Erythroblast (primary cell): Measurements from ENCODE around the gene CDH2.

Experiments used
- GATA1 ChIP-seq: IDR thresholded peaks from 2 replicates; pipeline ENCODE4 v1.6.1; 2011; ENCODE audit warnings: low read depth, mild to moderate bottlenecking, control low read depth, low read length, moderate library complexity
- POLR2A ChIP-seq: IDR thresholded peaks from 2 replicates; pipeline ENCODE4 v1.6.1; 2011; ENCODE audit warnings: mild to moderate bottlenecking, low read length

DNA sequence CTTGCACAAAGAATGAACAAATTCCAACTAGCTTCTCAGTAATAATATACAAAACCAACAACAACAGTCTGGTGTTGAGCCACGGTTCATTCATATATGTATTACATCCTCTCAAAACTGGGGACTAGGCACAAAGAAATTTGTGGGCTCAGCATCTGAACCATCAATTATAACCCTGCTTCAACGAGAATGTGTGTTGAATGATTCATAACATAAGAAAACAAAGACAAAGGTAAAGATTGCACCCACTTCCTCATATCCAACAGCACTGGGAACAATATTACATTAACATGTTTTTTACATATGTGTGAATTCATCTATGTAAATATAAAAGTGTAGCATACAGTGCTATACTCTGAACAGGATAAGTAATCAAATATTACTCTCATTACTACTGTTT lies 144.8 kb downstream of the CDH2 start:
- no peak for TF ChIP-seq POLR2A
- TF ChIP-seq GATA1 = no peak
